Ecto neural progenitor cell (in vitro differentiated cells): ENCODE measurements around the gene CHTF18.
"Not testable (repeated sequence)": the region's sequence is repeated elsewhere in the genome, so short reads cannot be mapped to it uniquely, and the experiment has no call there.

Experiments used
- DNase-seq: peaks from one replicate; pipeline ENCODE4 v3.0.0-alpha.2; 2018; ENCODE audit warnings: low spot score

Gene CHTF18

DNA sequence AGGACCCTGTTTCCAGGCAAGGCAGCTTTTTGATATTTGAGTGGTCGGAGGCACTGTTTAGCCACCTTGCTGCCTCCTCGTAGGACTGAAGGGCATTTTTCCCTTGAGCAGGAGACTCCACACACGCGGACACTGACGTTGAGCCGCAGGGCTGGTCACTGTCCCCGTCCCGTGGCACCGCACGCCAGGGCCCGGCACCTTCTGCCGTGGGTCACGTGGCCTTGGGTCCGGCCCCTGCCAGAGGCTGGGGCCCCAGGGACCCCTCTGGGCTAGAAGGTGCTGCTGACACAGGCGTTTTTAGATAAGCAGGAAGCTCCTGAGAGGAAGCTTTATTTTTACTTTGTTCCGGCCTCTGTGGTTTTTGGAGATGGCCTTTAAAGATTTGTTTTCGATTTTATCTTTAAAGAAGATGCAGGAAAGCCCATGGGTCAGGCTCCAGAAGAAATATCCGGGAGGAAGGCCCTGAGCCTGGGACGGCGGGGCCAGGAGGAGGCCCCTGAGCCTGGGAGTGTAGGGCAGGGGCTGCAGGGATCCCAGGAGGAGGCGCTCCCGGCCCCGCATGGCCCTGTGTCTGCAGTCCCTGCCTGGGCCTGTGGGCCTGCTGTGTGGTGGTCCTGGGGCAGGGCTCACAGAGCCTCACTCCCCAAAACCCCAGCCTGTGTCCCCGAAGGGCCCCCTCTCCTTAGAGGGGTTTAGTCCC lies 42.6 kb downstream of the CHTF18 start:
- no peak for DNase-seq

GRCh38 chr16:831571-832413 lies 43.4 kb downstream of the CHTF18 start:
- no peak for DNase-seq

DNA sequence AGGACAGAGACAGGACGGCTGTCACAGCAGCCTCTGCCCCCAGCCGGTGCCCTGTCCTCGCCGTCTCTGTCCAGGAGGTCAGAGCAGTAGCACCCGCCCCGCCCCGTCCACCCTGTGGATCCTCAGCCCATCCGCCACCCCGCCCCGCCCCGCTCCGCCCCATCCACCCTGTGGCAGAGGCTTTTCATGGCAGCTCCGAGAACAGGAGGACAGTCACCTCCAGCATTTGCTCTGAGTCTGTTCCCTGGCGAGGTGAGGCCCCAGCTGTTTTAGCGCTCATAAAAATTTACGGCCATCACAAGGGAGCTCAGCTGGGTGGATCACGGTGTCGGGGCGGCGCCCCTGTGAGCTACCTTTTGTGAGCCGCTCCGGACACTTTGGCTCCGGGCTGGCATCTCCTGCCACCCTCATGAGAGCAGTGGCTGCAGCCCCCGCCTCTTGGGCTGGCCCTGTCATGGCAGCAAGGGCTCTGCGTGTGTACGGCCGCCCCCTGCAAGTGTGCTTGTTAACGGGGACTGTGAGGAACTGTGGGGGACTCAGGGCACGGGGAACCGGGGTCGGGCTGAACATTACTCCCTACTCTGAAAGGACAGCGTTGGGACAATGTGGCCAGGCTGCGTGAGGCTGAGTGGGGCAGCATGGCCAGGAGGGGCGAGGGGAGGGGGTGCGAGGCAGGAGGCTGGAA lies 44.4 kb downstream of the CHTF18 start:
- DNase-seq = no peak

DNA sequence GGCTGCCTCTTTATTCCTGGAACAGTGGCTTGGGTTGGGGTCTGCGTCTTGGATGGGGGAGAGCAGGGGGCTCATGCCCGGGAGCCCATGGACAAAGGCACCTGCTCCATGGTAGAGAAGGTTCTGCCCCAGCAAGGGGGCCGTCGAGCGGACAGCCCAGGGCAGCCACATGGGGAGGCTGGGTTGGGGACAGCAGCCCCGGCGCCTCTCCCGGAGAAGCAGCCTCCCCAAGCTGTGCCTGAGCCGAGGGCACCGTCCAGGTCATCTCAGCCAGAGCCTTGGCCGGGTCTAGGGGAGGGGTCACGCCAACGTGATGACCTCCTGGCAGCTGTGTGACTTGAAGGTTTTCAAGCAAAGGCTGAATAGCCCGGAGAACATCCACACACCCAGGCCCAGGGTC lies 45.0 kb downstream of the CHTF18 start:
- DNase-seq = no peak

DNA sequence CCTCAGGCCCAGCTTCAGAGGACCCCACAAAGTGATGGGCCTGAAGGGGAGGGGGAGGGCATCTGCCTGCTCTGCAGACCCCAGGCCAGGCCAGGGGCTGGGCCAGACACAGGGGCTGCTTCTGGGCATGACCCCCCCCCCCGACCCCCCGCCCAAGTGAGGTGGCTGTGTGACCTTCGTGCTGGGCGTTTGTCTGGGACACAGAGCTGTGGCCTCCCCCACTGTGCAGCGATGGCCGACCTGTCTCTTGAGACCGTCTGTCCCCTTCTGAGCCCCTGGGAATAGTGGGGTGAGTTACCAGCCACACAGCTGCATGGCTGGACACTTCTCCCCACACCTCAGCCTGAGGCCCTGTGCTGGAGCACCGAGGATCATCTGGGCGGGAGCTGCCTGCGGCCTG lies 47.0 kb downstream of the CHTF18 start:
- no peak for DNase-seq

- DNase-seq = no peak
These were observed 47.8 kb downstream of the CHTF18 start for GRCh38 chr16:836221-836620.

DNA sequence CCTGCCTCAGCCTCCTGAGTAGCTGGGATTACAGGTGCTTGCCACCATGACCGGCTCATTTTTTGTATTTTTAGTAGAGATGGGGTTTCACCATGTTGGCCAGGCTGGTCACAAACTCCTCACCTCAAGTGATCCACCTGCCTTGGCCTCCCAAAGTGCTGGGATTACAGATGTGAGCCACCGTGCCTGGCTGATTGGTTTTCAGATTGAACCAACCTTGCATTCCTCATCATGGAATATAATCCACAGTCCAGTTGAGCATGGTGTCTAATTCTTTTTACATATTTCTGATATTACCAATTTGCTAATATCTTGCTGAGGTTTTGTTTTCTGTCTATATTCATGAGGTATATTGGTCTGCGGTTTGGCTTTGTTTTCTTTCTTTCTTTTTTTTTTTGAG lies 48.4 kb downstream of the CHTF18 start:
- not testable (repeated sequence) for DNase-seq

GRCh38 chr16:838741-839140 lies 50.3 kb downstream of the CHTF18 start:
- DNase-seq = no peak

- no peak for DNase-seq
These were observed 51.4 kb downstream of the CHTF18 start for GRCh38 chr16:839643-840408.

- DNase-seq = no peak
These were observed 52.4 kb downstream of the CHTF18 start for GRCh38 chr16:840561-841454.

GRCh38 chr16:841455-842060 lies 53.1 kb downstream of the CHTF18 start:
- no peak for DNase-seq

DNA sequence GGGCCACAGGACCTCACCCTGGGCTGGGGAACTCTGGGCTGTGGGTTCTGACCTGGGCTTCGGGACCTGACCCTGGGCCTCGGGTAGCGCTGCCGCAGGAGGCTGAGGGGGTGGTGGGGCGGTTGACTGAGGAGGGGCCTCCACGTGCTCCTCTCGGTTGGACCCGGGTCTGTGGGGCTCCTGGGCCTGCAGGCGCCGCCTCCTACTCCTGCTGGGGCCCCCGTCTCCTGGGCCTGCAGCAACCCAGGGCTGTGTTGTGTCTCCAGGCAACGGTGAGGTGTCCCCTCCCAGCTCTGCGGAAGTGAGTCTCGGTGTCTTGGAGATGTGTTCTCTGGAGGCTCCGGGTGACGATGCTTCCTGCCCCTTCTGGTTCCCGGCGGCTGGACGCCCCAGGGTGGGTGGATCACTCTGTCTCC lies 53.6 kb downstream of the CHTF18 start:
- DNase-seq = no peak

DNA sequence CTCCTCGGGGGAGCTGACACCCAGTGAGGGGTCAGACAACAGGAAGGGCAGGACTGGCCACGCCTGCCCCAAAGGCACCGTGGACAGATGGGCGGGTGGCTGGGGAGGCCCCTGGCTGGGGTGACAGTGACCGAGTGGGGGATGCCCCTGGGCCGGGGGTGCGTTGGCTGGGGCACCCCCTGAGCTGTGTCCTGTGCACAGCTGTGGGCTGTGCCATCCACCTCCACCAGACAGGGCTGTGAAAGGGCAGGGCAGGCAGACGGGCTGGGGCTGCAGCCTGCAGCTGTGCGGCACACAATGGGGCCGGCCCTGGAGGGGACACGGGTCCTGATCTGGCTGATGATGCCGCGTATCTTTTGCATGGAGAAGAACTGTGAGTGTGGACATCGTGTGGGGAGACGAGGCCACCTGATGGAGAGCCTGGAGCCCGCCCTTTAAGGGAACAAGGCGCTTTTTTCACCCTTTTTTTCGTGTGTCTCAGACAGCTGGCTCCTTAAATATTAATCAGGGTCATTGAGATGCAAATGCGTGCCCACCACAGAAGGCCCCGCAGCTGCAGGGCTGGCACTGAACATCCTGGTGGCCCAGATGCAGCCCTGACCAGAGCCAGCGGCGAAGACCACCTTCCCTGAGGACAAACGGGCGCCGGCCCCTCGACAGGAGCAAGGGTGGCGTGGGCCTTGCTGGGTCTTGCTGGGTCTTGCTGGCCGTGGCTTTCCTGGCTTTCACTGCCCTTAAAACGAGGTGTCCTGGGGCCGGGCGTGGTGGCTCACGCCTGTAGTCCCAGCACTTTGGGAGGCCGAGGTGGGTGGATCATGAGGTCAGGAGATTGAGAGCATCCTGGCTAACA lies 54.5 kb downstream of the CHTF18 start:
- no peak for DNase-seq

GRCh38 chr16:843771-844170 lies 55.4 kb downstream of the CHTF18 start:
- DNase-seq = no peak

DNA sequence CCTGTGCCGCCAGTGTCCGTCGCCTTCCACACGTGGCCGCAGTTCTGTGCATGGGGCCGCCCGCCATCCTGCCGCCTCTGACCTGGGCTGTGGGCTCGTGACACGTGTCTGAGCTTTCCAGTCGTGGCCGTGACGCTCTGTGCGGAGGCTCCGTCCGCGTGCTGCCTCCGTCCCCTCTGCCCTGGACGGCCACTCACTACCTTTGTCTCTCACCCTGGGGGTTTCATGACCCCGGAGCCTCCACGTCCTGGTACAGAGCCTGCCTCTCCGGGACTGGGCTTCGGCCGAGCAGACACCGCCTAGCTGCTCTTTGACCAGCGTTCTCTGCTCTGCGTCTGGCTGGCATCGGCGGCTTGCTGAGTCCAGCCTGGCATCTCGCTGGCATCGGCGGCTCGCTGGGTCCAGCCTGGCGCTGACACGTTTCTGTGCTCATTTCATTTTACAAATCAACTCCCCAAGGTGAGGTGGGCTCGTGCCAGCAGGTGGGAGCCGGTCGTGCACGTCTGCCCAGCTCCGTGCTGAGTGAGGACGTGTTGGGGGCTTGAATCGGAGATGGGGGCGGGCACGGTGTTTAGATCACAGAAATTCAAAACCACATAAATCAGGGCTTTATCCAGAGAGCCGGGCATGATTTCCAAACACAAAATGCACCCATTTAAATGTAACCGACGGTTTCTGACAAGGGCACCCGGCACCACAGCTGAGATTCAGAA lies 56.4 kb downstream of the CHTF18 start:
- DNase-seq = no peak

GRCh38 chr16:845351-845745 lies 56.9 kb downstream of the CHTF18 start:
- no peak for DNase-seq

DNA sequence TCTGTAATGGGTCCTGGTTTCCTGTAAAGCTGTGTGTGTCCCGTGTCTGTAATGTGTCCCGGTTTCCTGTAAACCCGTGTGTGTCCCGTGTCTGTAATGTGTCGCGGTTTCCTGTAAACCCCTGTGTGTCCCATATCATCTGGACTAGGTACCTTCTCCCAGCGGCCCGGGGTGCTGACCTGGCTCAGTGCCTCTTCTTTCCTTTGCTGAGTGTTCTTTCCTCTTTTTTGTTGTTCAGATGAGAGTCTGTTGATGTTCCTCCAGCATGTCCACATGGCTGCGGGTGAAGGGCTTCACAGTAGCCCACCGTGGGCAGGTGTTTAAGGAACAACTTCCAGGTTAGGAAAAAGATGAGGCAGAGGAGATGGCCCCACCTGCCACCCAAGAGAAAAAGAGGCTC lies 58.7 kb downstream of the CHTF18 start:
- no peak for DNase-seq
